Keratinocyte (primary cell): ENCODE results near the gene NR1H4. TPM values are rescaled to one million over a fixed set of nuclear protein-coding genes. Genes with fewer than 3 reads are reported as not detected.

Source experiments
- DNase-seq: peaks from one replicate; pipeline ENCODE4 v3.0.0-alpha.2; 2011; ENCODE audit warnings: low read depth, missing footprints, low spot score
- FAIRE-seq: peaks from 2 replicates; lab custom pipeline; 2011; peaks lifted over from hg19 to GRCh38; lab: Jason Lieb, UNC
- H2AFZ ChIP-seq: 2 replicates; pipeline ENCODE4 v1.6.0; 2012; ENCODE audit warnings: low read length, control low read depth, inconsistent platforms; ENCODE audit not compliant: control insufficient read depth
- H3K27ac ChIP-seq: 2 replicates; pipeline ENCODE4 v1.5.1; 2011; ENCODE audit warnings: low read length; ENCODE audit not compliant: control insufficient read depth, insufficient read depth
- H3K27me3 ChIP-seq: 3 replicates; pipeline ENCODE4 v1.6.0; 2011; ENCODE audit warnings: low read length; ENCODE audit not compliant: control insufficient read depth, insufficient read depth; ENCODE audit errors: extremely low read depth
- H3K36me3 ChIP-seq, 2 experiments: 2 replicates in 1 of 2; 3 replicates in 1 of 2; pipeline ENCODE4 v1.5.1; 2011; ENCODE audit warnings: low read length in 2 of 2, mild to moderate bottlenecking in 1 of 2; ENCODE audit not compliant: control insufficient read depth in 2 of 2, insufficient read depth in 2 of 2; ENCODE audit errors: extremely low read depth in 1 of 2
- H3K4me1 ChIP-seq: 3 replicates; pipeline ENCODE4 v1.5.1; 2011; ENCODE audit warnings: low read length; ENCODE audit not compliant: control insufficient read depth, insufficient read depth; ENCODE audit errors: extremely low read depth
- H3K4me2 ChIP-seq: 3 replicates; pipeline ENCODE4 v1.6.0; 2011; ENCODE audit warnings: low read depth, low read length; ENCODE audit not compliant: control insufficient read depth, insufficient read depth; ENCODE audit errors: extremely low read depth
- H3K4me3 ChIP-seq, 3 experiments: fragments of 200-600 bp in 1 of 3; sonication (generic) in 1 of 3; 2 replicates in 2 of 3; 3 replicates in 1 of 3; pipeline ENCODE4 v1.5.1; 2011 to 2016; ENCODE audit warnings: low read length in 3 of 3, mild to moderate bottlenecking in 3 of 3, control low read depth in 2 of 3, inconsistent platforms in 1 of 3, low read depth in 1 of 3, mixed read lengths in 1 of 3, mixed run types in 1 of 3, moderate library complexity in 1 of 3; ENCODE audit not compliant: control insufficient read depth in 2 of 3, insufficient read depth in 2 of 3; ENCODE audit errors: extremely low read depth in 1 of 3
- H3K79me2 ChIP-seq: 2 replicates; pipeline ENCODE4 v1.6.0; 2012; ENCODE audit warnings: low read length; ENCODE audit not compliant: control insufficient read depth, insufficient read depth
- H3K9ac ChIP-seq: 3 replicates; pipeline ENCODE4 v1.6.0; 2011; ENCODE audit warnings: low read length; ENCODE audit not compliant: control insufficient read depth, insufficient read depth; ENCODE audit errors: extremely low read depth
- H3K9me1 ChIP-seq: 3 replicates; pipeline ENCODE4 v1.6.0; 2011; ENCODE audit warnings: low read length; ENCODE audit not compliant: control insufficient read depth, insufficient read depth; ENCODE audit errors: extremely low read depth
- H3K9me3 ChIP-seq: 2 replicates; pipeline ENCODE4 v1.5.1; 2012; ENCODE audit warnings: low read depth, low read length; ENCODE audit not compliant: control insufficient read depth
- H4K20me1 ChIP-seq: 3 replicates; pipeline ENCODE4 v1.6.0; 2011; ENCODE audit warnings: low read length; ENCODE audit not compliant: control insufficient read depth, insufficient read depth; ENCODE audit errors: extremely low read depth
- CTCF ChIP-seq, 3 experiments: IDR thresholded peaks in 1 of 3; conservative IDR thresholded peaks in 1 of 3; optimal IDR thresholded peaks in 1 of 3; 2 replicates in 2 of 3; 3 replicates in 1 of 3; pipeline versions ENCODE3 to v1.5.1; 2011; ENCODE audit warnings: low read length in 3 of 3, mild to moderate bottlenecking in 3 of 3, moderate library complexity in 2 of 3, control low read depth in 1 of 3, inconsistent platforms in 1 of 3; ENCODE audit not compliant: insufficient read depth in 2 of 3; ENCODE audit errors: extremely low read depth in 1 of 3
- EZH2 ChIP-seq: IDR thresholded peaks from one replicate; pipeline ENCODE4 v1.6.1; 2012; ENCODE audit warnings: inconsistent platforms, mild to moderate bottlenecking, low read length, moderate library complexity
- dilution Hi-C: fragments of 300-500 bp; cut with MboI; formaldehyde crosslinking; loops from one replicate; pipeline ENCODE4 v1.7.0; 2020; ENCODE audit warnings: low sequenced_read_pairs; ENCODE audit not compliant: extremely low pct_ligation_motif_present
- polyA plus RNA-seq, 5 experiments: library from polyadenylated mRNA; depleted of rRNA in 3 of 5; stranded (reverse) in 3 of 5; stranded (forward) in 1 of 5; unstranded in 1 of 5; fragments of >200 nt; gene quantifications; 1 replicate in 1 of 5; 2 replicates in 3 of 5; 3 replicates in 1 of 5; pipeline versions ENCODE4 v1.2.1 to v1.2.3, GENCODE V29; 2011 to 2012; ENCODE audit warnings: missing spikeins in 2 of 5, low read depth in 1 of 5, low replicate concordance in 1 of 5

Gene NR1H4
- polyA plus RNA-seq, 1 donor (not counting 4 experiments of a cell fraction or from before 2014, with no cell fraction given), result not detected

GRCh38 chr12:100521958-100522357, 48.3 kb downstream of the NR1H4 start:
- H3K9me3 ChIP-seq, result no peaks in the 10 kb centered on the region
- no peak overlapping the region for H3K4me2 ChIP-seq
- H3K9ac ChIP-seq, result no peak overlapping the region
- TF ChIP-seq CTCF (optimal IDR thresholded peaks at IDR 0.05 in 1 of 3, IDR thresholded peaks at IDR 0.05 in 1 of 3, conservative IDR thresholded peaks at IDR 0.05 in 1 of 3; ENCODE audit: extremely low read depth in 1 of 3, insufficient read depth in 2 of 3, low read length in 3 of 3), result no peak
- TF ChIP-seq EZH2, result no peak
- no peaks in the 10 kb centered on the region for H3K4me1 ChIP-seq
- no peaks in the 10 kb centered on the region for H3K79me2 ChIP-seq
- no peaks in the 10 kb centered on the region for H3K9me1 ChIP-seq
- no peaks in the 10 kb centered on the region for H4K20me1 ChIP-seq
- no peaks in the 10 kb centered on the region for H3K36me3 ChIP-seq
- H3K4me3 ChIP-seq, result no peak overlapping the region
- DNase-seq (no peak), FAIRE-seq (no peak)
- no peak overlapping the region for H2AFZ ChIP-seq
- no peak overlapping the region for H3K27ac ChIP-seq
- dilution Hi-C loops, result no loop called here
- no peaks in the 10 kb centered on the region for H3K27me3 ChIP-seq

- no peak overlapping the region for H3K4me3 ChIP-seq
- DNase-seq (no peak), FAIRE-seq (no peak)
- no peak overlapping the region for H3K4me2 ChIP-seq
- H3K4me1 ChIP-seq, result no peaks in the 10 kb centered on the region
- TF ChIP-seq EZH2 (no peak), CTCF (optimal IDR thresholded peaks at IDR 0.05 in 1 of 3, IDR thresholded peaks at IDR 0.05 in 1 of 3, conservative IDR thresholded peaks at IDR 0.05 in 1 of 3; ENCODE audit: extremely low read depth in 1 of 3, insufficient read depth in 2 of 3, low read length in 3 of 3) (no peak)
- H3K36me3 ChIP-seq, result no peaks in the 10 kb centered on the region
- H3K9ac ChIP-seq, result no peak overlapping the region
- dilution Hi-C loops, result no loop called here
- no peaks in the 10 kb centered on the region for H4K20me1 ChIP-seq
- H2AFZ ChIP-seq, result no peak overlapping the region
- no peak overlapping the region for H3K27ac ChIP-seq
- no peaks in the 10 kb centered on the region for H3K27me3 ChIP-seq
- H3K9me1 ChIP-seq, result no peaks in the 10 kb centered on the region
- H3K9me3 ChIP-seq, result no peaks in the 10 kb centered on the region
- H3K79me2 ChIP-seq, result no peaks in the 10 kb centered on the region
These were observed 54.4 kb downstream of the NR1H4 start for GRCh38 chr12:100528034-100528433.
